OCI-LY7 (cell line): ENCODE data around the gene FAM193B. TPM values are rescaled to one million over a fixed set of nuclear protein-coding genes. Genes with fewer than 3 reads are reported as not detected.

Experiments used
- BruUV-seq: library from RNA; stranded (reverse); fragments of 400-500 nt; replicated peaks from 2 replicates; lab custom pipeline; 2021; lab: Mats Ljungman, UMichigan
- CTCF ChIA-PET: fragments of 300-600 bp; sonication (Branson Sonifier 250); formaldehyde crosslinking; loops from one replicate; lab custom pipeline; 2022; ENCODE audit warnings: antibody characterized with exemption; ENCODE audit not compliant: unreplicated experiment; lab: Charles Lee
- POLR2A ChIA-PET: fragments of 300-600 bp; sonication (Branson Sonifier 250); formaldehyde crosslinking; loops from one replicate; lab custom pipeline; 2022; ENCODE audit warnings: antibody characterized with exemption; lab: Charles Lee
- DNase-seq: peaks from one replicate; pipeline ENCODE4 v3.0.0-alpha.2; 2015; ENCODE audit warnings: low spot score
- H2AFZ ChIP-seq: fragments of 200-600 bp; sonication (generic), shearing (Covaris generic); 2 replicates; pipeline ENCODE4 v1.6.1; 2014; ENCODE audit warnings: mild to moderate bottlenecking, antibody characterized with exemption, low read length, moderate library complexity
- H3K27ac ChIP-seq: fragments of 200-600 bp; sonication (generic); 2 replicates; pipeline ENCODE4 v1.5.1; 2014; ENCODE audit warnings: mixed run types, low read depth, mild to moderate bottlenecking, moderate library complexity, low read length, inconsistent platforms; ENCODE audit not compliant: poor library complexity, severe bottlenecking
- H3K36me3 ChIP-seq: fragments of 200-600 bp; sonication (generic); 2 replicates; pipeline ENCODE4 v1.6.1; 2014; ENCODE audit warnings: mild to moderate bottlenecking, antibody characterized with exemption, low read length, moderate library complexity, mixed read lengths; ENCODE audit not compliant: insufficient read depth
- H3K4me1 ChIP-seq: fragments of 200-600 bp; sonication (generic); 2 replicates; pipeline ENCODE4 v1.5.1; 2014; ENCODE audit warnings: mild to moderate bottlenecking, low read length; ENCODE audit not compliant: insufficient read depth, poor library complexity, severe bottlenecking
- H3K4me2 ChIP-seq: fragments of 200-600 bp; sonication (generic); 2 replicates; pipeline ENCODE4 v1.6.1; 2014; ENCODE audit warnings: mild to moderate bottlenecking, low read length
- H3K4me3 ChIP-seq: fragments of 200-600 bp; sonication (generic); 2 replicates; pipeline ENCODE4 v1.5.1; 2014; ENCODE audit warnings: mild to moderate bottlenecking, low read depth, low read length; ENCODE audit not compliant: poor library complexity, severe bottlenecking
- H3K79me2 ChIP-seq: fragments of 200-600 bp; sonication (generic); 2 replicates; pipeline ENCODE4 v1.6.1; 2016; ENCODE audit warnings: low read depth, mild to moderate bottlenecking, low read length, moderate library complexity, mixed read lengths; ENCODE audit not compliant: insufficient read depth
- H3K9me2 ChIP-seq: fragments of 200-600 bp; sonication (generic); 2 replicates; pipeline ENCODE4 v1.6.1; 2016; ENCODE audit warnings: mild to moderate bottlenecking, low read length, mixed read lengths; ENCODE audit not compliant: insufficient read depth
- H3K9me3 ChIP-seq: fragments of 200-600 bp; sonication (generic); 2 replicates; pipeline ENCODE4 v1.6.1; 2014; ENCODE audit warnings: mild to moderate bottlenecking, mixed run types, low read length, mixed read lengths
- H4K20me1 ChIP-seq: fragments of 200-600 bp; sonication (generic); 2 replicates; pipeline ENCODE4 v1.6.1; 2014; ENCODE audit warnings: mild to moderate bottlenecking, antibody characterized with exemption, low read length, moderate library complexity, mixed read lengths; ENCODE audit not compliant: insufficient read depth
- EZH2phosphoT487 ChIP-seq: fragments of 200-600 bp; sonication (generic); IDR thresholded peaks from 2 replicates; pipeline ENCODE4 v1.6.1; 2018; ENCODE audit warnings: low read depth, borderline replicate concordance, mild to moderate bottlenecking, mixed run types, antibody characterized with exemption, low read length, moderate library complexity, mixed read lengths
- intact Hi-C: fragments of 100-400 bp; cut with micrococcal nuclease; formaldehyde crosslinking; loops from one replicate; pipeline ENCODE4 v1.10.0; 2022; ENCODE audit not compliant: unreplicated experiment
- total RNA-seq, 2 experiments: library from RNA; depleted of rRNA in 1 of 2; stranded (reverse); fragments of >200 nt in 1 of 2; shearing (Covaris generic) in 1 of 2; gene quantifications; 2 replicates each; pipeline ENCODE4 v1.2.3, GENCODE V29; 2014 to 2022
- TF ChIP-seq, protein P1 (sequence below): fragments of 200-600 bp; sonication (generic); conservative IDR thresholded peaks from 2 replicates; pipeline ENCODE4 v1.5.1; 2014; ENCODE audit warnings: mild to moderate bottlenecking, antibody characterized with exemption, low read length, moderate library complexity, mixed read lengths

The FAM193B gene
- total RNA-seq, 2 experiments from 2014 or later = 63.2 to 104 TPM

DNA sequence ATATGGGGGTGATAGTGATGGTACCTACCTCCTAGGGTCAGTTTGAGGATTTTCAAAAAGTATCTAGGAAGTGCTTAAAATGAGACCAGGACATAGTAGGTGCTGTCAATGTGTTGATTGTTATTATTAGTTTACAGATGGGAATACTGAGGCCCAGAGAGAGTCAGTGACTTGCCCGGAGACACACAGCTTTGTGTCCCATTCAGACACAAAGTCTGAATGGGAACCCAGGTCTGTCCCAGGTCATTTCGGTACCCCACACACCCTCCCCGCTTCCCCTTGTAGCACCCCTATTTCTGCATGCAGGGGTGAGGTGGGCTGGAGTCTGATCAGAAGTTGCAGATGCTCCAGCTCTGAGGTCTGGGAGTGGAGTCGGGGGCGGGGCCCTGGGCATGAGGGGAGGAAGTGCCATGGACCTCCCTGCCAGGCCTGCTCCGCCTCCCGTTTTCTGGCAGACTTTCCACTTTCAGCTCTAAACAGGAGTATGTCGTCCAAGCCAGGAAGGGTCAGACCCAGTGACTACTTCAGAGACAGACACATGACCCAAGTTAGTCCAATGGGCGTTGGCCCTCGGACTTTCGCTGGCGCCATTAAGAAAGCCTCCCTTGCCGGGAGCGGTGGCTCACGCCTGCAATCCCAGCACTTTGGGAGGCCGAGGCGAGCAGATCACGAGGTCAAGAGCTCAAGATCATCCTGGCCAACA, 77.7 kb downstream of the FAM193B start:
- intact Hi-C loops = no loop called here
- ChIA-PET POLR2A (no interaction called here), CTCF (interaction anchor here (0.6 kb wide), 1 partner anchor 94 kb away, joined by 4 read pairs; no protein-coding TSS in a partner anchor)
- H3K9me3 ChIP-seq = no peaks in the 10 kb centered on the region
- H4K20me1 ChIP-seq = no peaks in the 10 kb centered on the region
- H3K4me2 ChIP-seq = no peak overlapping the region
- peaks cover 10% of the 10 kb centered on the region for H3K4me1 ChIP-seq
- BruUV-seq = no TSS peak
- H3K27ac ChIP-seq = no peak overlapping the region
- no peak overlapping the region for H3K4me3 ChIP-seq
- H3K79me2 ChIP-seq = no peaks in the 10 kb centered on the region
- no peak for TF ChIP-seq EZH2phosphoT487
- TF ChIP-seq, protein P1, sequence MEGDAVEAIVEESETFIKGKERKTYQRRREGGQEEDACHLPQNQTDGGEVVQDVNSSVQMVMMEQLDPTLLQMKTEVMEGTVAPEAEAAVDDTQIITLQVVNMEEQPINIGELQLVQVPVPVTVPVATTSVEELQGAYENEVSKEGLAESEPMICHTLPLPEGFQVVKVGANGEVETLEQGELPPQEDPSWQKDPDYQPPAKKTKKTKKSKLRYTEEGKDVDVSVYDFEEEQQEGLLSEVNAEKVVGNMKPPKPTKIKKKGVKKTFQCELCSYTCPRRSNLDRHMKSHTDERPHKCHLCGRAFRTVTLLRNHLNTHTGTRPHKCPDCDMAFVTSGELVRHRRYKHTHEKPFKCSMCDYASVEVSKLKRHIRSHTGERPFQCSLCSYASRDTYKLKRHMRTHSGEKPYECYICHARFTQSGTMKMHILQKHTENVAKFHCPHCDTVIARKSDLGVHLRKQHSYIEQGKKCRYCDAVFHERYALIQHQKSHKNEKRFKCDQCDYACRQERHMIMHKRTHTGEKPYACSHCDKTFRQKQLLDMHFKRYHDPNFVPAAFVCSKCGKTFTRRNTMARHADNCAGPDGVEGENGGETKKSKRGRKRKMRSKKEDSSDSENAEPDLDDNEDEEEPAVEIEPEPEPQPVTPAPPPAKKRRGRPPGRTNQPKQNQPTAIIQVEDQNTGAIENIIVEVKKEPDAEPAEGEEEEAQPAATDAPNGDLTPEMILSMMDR = no peak
- no peak for DNase-seq
- H3K36me3 ChIP-seq = no peaks in the 10 kb centered on the region
- H2AFZ ChIP-seq = no peak overlapping the region
- no peaks in the 10 kb centered on the region for H3K9me2 ChIP-seq

DNA sequence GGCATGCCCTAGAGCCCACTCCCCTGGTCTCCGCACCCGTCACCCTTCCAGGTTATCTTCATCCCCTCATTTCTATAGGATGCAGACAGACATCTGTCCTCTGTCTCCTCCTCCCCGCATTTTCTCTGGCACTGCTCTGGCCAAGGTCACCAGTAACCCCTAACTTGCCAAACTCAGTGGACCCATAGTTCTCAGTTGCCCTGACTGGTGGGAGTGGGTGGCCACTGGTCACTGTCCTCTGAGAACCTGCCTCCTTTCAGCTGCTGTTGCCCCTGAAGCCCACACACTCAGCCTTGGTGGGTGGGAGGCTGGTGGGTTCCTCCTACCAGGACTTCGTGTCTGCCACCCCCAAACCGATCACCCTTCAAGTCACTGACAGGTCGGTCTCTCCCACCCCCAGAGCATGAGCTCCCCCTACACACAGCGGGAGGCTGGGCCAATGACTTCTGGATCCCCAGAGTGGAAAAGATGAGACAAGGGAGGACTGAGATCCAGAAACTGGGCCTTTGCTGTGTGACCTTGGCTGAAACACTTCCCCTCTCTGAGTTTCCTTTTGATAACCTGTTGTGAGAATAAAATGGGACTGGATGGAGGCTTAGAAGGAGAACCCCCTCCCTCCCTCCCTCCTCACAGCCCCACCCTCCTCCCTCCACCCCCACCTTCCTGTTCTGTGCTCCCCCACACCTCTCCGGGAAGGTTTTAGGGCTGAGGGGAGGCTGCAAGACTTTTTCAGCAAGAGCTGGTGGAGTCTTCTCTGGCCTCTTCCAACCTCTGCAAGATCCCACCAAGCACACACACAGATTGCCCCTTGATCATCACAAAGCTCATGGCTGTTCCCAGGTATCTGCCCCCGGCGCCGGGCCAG, 78.6 kb downstream of the FAM193B start:
- Histone ChIP-seq H2AFZ (no peak overlapping the region), H3K79me2 (no peaks in the 10 kb centered on the region), H3K4me2 (no peak overlapping the region), H3K9me2 (no peaks in the 10 kb centered on the region), H3K9me3 (no peaks in the 10 kb centered on the region), H3K27ac (no peak overlapping the region), H3K4me3 (no peak overlapping the region), H4K20me1 (no peaks in the 10 kb centered on the region), H3K36me3 (no peaks in the 10 kb centered on the region), H3K4me1 (peaks cover 10% of the 10 kb centered on the region)
- ChIA-PET CTCF (interaction anchor here (0.6 kb wide), 2 partner anchors 12 to 93 kb away, joined by 3 to 4 read pairs; no protein-coding TSS in a partner anchor), POLR2A (no interaction called here)
- BruUV-seq = no TSS peak
- intact Hi-C loops = no loop called here
- no peak for DNase-seq
- TF ChIP-seq, protein P1 = no peak
- TF ChIP-seq EZH2phosphoT487 = no peak
